Fibroblast of lung (primary cell): ENCODE results near the gene RACGAP1.

Experiments used
- CTCF ChIP-seq, 2 donors: IDR thresholded peaks in 1 of 2; conservative IDR thresholded peaks in 1 of 2; 1 replicate in 1 of 2; 2 replicates in 1 of 2; pipeline ENCODE4 v1.5.1; 2011 to 2012; ENCODE audit warnings: low read length in 2 of 2, control low read depth in 1 of 2, inconsistent platforms in 1 of 2, low read depth in 1 of 2, mild to moderate bottlenecking in 1 of 2
- EZH2 ChIP-seq: IDR thresholded peaks from 2 replicates; pipeline ENCODE4 v1.5.1; 2012; ENCODE audit warnings: low read length, control low read depth, mild to moderate bottlenecking; ENCODE audit errors: missing control alignments

DNA sequence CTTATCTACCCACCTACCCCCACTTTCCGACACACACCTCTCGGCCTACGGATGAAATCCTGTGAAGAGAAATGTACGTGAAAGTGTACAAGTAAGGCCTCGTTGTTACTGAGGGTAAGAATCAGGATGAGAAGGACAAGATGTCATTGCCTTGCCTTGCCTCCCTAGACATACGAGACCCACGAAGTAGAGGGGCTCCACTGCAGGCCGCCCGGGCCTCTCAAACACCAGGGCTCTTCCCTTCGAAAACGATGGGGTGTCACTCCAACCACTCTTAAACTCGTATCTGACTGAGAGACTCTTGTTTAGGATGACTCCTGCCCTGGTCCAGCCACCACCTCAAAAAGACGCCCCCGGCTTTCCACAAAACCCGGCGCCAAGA, 498 bp downstream of the RACGAP1 start:
- TF ChIP-seq EZH2 (no peak), CTCF (conservative IDR thresholded peaks at IDR 0.05 in 1 of 2, IDR thresholded peaks at IDR 0.05 in 1 of 2; ENCODE audit: low read depth in 1 of 2, low read length in 2 of 2) (no peak)
